Chondrocyte (in vitro differentiated cells): Measurements from ENCODE around the gene FAM89A. TPM values are rescaled to one million over a fixed set of nuclear protein-coding genes. Genes with fewer than 3 reads are reported as not detected.
A peak's percentile ranks its signal among the peaks of the same experiment; 100 is the strongest.

Experiments
- DNase-seq: peaks from one replicate; pipeline ENCODE4 v3.0.0; 2021; ENCODE audit warnings: mixed read lengths, low spot score
- H3K27ac Mint-ChIP-seq: one replicate; pipeline ENCODE4 v1.8.0; 2021; ENCODE audit warnings: mild to moderate bottlenecking, moderate library complexity, mixed read lengths; ENCODE audit not compliant: unreplicated experiment
- H3K27me3 Mint-ChIP-seq: 2 replicates; pipeline ENCODE4 v1.8.0; 2021; ENCODE audit warnings: low read depth, mixed read lengths
- H3K36me3 Mint-ChIP-seq: 2 replicates; pipeline ENCODE4 v1.8.0; 2021; ENCODE audit warnings: low read depth, mixed read lengths
- H3K4me1 Mint-ChIP-seq: 2 replicates; pipeline ENCODE4 v1.8.0; 2021; ENCODE audit warnings: low read depth, mild to moderate bottlenecking, mixed read lengths
- H3K4me3 Mint-ChIP-seq: one replicate; pipeline ENCODE4 v1.8.0; 2021; ENCODE audit warnings: mild to moderate bottlenecking, moderate library complexity, mixed read lengths; ENCODE audit not compliant: unreplicated experiment
- H3K9me3 Mint-ChIP-seq: 2 replicates; pipeline ENCODE4 v1.8.0; 2021; ENCODE audit warnings: low read depth, mixed read lengths
- CTCF ChIP-seq: fragments of 200-600 bp; sonication (generic); IDR thresholded peaks from 2 replicates; pipeline ENCODE4 v1.5.0; 2021; ENCODE audit warnings: antibody characterized with exemption, mild to moderate bottlenecking, moderate library complexity
- total RNA-seq: library from RNA; stranded (reverse); gene quantifications from 3 replicates; pipeline ENCODE4 v1.2.1, GENCODE V29; 2021

FAM89A gene
- total RNA-seq, 1 donor from 2014 or later: 19.7 TPM

GRCh38 chr1:230979389-230979716 is 60.7 kb downstream of the FAM89A start:
- no peak for DNase-seq
- Mint-ChIP-seq H3K9me3 (no peaks in the 10 kb centered on the region), H3K4me1 (peaks cover 26% of the 10 kb centered on the region), H3K27ac (peak overlapping the region; percentile 92), H3K4me3 (peak overlapping the region; percentile 100), H3K36me3 (peaks cover 2% of the 10 kb centered on the region), H3K27me3 (no peaks in the 10 kb centered on the region)
- no peak for TF ChIP-seq CTCF

- Mint-ChIP-seq H3K27ac (peak within 1 kb of the TSS; percentile 92), H3K4me1 (peaks cover 26% of the 10 kb centered on the region), H3K36me3 (peaks cover 2% of the 10 kb centered on the region), H3K4me3 (peak within 1 kb of the TSS; percentile 100), H3K9me3 (no peaks in the 10 kb centered on the region), H3K27me3 (no peaks in the 10 kb centered on the region)
- TF ChIP-seq CTCF: peak; percentile 73
- DNase-seq: peak; percentile 99
Measured at GRCh38 chr1:230978491-230979388, 61.3 kb downstream of the FAM89A start, which contains the start of the genes ARV1 and TTC13. Gene ARV1 (plus strand): TSS chr1:230979094. CDS start chr1:230979106, 12 bp downstream. Gene TTC13 (minus strand): TSS chr1:230978861. CDS start chr1:230978830, 31 bp downstream.

GRCh38 chr1:230977761-230978490 is 62.1 kb downstream of the FAM89A start:
- H3K27me3 Mint-ChIP-seq: no peaks in the 10 kb centered on the region
- no peaks in the 10 kb centered on the region for H3K9me3 Mint-ChIP-seq
- TF ChIP-seq CTCF: no peak
- H3K27ac Mint-ChIP-seq: peak overlapping the region; percentile 53
- DNase-seq: no peak
- peaks cover 2% of the 10 kb centered on the region for H3K36me3 Mint-ChIP-seq
- peak overlapping the region; percentile 82 for H3K4me3 Mint-ChIP-seq
- peaks cover 31% of the 10 kb centered on the region for H3K4me1 Mint-ChIP-seq

DNA sequence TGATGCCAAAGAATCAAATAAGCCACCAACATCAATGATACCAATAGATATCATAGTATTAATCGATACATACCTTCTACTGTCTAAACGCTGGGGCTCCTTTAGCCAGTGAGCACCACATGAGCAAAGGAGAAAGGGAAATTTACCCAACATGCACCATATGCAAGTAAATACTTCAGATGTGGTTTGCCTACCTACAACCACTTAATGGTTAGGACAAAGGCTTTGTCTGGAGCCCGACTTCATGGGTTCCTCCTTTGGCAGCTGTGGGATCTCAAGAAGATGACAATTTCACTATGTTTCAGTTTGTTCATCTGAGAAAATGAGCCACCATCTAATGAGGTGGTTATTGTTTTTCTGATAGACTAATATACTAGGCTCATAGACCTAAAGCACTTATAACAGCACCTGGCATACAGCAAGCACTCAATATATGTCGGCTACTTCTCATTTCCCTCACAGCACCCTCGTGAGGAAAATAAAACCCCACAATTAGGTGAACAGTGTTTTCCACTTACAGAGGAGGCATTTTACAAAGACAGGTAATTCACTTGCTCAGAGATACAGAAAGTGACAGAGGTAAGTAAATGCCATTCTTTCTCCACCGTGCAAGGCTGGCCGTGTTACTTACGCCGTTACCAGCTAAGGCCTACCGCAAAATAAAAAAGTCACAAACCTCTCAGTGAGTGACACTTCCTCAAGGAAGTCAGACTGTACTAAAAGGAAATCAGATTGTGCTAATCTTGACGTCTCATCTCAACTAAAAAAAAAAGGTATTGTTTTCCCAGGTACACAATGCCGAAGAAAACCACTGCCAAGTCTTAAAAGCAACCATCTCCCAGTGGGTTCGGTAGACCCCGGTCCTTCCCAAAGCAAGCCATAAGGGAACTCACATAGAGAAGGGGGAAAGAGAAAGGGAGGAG is 63.0 kb downstream of the FAM89A start:
- Mint-ChIP-seq H3K27ac (no peak overlapping the region), H3K9me3 (no peaks in the 10 kb centered on the region), H3K4me3 (peak overlapping the region; percentile 82), H3K36me3 (peaks cover 2% of the 10 kb centered on the region), H3K4me1 (peaks cover 39% of the 10 kb centered on the region), H3K27me3 (no peaks in the 10 kb centered on the region)
- no peak for DNase-seq
- no peak for TF ChIP-seq CTCF
